Subcutaneous adipose tissue (tissue), 4 donors: ENCODE data around the gene C6orf47. TPM values are rescaled to one million over a fixed set of nuclear protein-coding genes. Genes with fewer than 3 reads are reported as not detected.
A peak's percentile ranks its signal among the peaks of the same experiment; 100 is the strongest.

Experiments
- small RNA-seq: library from RNA; depleted of rRNA; stranded (forward); fragments of <200 nt; gene quantifications from one replicate; pipeline ENCODE3, GENCODE V24; 2016
- total RNA-seq, 4 donors: library from RNA; depleted of rRNA; stranded (reverse); fragments of >200 nt; gene quantifications; one replicate each; pipeline ENCODE4 v1.1.0, GENCODE V29; 2016
- TF ChIP-seq, protein P1 (sequence below): fragments of 450-650 bp; IDR thresholded peaks from one replicate; pipeline ENCODE4 v1.5.1; 2016; ENCODE audit warnings: low read depth, mild to moderate bottlenecking, control low read depth, antibody characterized with exemption, moderate library complexity

Gene C6orf47
- total RNA-seq, 4 donors from 2014 or later = 12.9 to 19.2 (median 15.7) TPM

DNA sequence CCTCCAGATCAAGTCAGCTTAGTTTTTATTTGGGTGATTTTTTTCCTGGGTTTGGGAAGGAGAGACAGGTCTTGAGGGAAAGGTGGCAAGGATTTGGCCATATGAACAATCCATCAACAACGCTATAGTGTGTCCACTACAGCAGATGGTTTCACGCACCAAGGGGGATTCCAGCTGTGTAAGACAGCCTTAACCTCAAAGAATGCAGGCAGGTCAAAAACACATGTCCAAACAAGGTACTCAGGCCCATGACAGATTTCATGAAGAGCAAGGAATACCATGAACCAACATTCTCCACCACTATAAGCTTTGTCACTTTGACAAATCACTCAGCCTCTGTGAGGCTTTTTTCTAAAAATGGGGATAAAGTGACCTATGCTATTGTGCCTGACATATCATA lies 43.6 kb downstream of the C6orf47 start:
- TF ChIP-seq, protein P1, sequence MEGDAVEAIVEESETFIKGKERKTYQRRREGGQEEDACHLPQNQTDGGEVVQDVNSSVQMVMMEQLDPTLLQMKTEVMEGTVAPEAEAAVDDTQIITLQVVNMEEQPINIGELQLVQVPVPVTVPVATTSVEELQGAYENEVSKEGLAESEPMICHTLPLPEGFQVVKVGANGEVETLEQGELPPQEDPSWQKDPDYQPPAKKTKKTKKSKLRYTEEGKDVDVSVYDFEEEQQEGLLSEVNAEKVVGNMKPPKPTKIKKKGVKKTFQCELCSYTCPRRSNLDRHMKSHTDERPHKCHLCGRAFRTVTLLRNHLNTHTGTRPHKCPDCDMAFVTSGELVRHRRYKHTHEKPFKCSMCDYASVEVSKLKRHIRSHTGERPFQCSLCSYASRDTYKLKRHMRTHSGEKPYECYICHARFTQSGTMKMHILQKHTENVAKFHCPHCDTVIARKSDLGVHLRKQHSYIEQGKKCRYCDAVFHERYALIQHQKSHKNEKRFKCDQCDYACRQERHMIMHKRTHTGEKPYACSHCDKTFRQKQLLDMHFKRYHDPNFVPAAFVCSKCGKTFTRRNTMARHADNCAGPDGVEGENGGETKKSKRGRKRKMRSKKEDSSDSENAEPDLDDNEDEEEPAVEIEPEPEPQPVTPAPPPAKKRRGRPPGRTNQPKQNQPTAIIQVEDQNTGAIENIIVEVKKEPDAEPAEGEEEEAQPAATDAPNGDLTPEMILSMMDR = no peak

DNA sequence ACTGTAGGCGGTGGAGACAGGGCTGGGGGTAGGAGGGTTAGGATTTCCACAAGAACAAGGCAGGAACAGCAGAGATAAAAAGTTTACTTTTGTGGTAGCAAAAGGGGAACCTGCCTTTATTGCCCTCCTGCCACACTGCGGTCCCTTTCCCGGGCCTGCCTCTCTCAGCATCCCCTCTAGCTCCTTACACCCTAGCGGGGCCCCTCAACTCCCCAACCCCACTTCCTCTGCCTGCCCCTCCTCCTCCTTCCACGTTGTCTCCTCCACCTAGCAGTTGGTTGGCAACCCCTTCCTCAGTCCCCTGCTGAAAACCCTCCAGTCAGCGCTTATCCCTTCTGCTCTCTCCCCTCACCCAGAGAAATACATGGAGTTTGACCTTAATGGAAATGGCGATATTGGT lies 44.8 kb downstream of the C6orf47 start:
- TF ChIP-seq, protein P1 = no peak

DNA sequence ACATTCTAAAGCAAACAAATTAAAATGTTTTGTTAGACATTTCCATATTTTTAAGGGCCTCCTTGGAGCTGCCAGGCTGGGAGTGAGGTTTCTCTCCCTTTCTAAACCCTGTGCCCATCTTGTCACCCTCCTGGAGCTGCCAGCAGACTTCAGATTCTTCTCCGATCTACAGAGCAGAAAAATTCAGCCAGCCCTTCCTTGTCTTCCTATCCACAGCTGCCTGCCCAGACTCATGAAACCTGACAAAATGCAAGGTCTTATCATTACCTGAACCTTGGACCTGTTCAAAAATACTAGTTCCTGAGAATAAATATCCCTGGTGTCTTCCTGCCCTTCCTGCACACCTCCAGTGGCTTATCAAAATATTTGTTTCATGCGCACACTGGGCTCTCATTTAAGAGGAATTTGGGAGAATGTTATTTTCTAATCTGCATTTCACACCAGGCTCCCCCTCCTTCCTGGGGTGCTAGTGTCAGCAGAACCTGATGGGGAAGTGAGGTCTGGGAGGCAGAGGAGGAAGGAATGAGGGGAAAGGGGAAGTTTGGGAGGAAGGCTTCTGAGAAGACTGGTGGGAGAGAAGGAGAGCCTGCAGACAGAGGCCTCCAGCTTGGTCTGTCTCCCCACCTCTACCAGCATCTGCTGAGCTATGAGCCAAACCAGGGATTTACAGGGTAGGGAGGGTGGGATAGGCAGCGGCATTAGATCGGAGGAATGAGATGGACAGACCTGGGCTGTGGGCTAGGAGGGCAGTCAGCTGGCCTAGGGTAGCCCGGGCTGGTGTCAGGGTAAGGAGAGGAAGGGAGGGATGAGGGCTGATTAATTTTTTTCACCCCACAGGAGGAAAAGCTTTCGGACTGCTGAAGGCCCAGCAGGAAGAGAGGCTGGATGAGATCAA lies 45.6 kb downstream of the C6orf47 start, which contains the start of gene AIF1:
TSS of gene AIF1 (plus strand) at position 551 of the 895 bp plus-strand sequence. CDS start at position 647, 96 bp downstream.
- TF ChIP-seq, protein P1 = no peak

DNA sequence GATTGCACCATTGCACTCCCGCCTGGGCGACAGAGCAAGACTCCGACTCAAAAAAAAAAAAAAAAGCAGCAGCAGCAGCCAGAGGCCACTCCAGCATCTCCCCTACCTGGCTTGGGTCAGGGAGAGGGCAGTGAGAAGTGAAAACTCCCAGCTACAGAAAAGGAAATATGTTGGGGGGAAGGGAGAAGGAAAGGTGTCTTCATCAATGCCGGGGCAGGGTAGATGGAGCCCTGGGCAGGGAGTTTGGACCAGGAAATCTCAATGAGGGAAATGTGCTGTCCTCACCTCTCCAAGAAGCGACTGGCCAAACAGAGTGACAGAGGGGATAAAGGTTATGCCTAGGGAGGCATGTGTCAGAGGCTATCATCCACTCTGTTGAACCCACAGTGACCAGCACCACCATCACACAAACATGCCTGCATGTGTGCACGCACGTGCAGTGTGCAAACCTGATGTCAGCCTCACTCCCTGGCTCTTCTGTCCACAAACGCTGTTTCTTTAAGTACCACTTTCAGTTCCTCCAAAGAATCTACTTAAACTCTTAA lies 46.4 kb downstream of the C6orf47 start:
- TF ChIP-seq, protein P1 = no peak

DNA sequence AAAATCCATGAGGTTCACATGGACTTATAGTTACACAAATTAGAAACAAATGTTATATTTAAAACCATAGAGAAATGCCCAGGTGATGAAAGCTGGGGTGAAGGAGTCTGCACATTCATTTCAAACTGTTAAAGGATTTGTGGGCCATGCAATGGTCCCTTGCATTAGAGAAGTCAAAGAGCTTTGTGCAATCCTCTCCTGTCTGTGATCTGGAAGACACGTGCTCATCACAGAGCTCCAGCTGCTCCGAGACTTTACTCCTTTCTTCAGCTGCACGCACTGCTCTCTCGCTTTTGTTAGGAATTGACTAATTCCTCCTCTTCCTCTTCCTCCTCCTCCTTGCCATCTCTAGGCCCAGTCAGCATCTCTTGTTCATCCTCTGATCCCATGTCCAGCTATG lies 49.6 kb downstream of the C6orf47 start:
- TF ChIP-seq, protein P1 = no peak

DNA sequence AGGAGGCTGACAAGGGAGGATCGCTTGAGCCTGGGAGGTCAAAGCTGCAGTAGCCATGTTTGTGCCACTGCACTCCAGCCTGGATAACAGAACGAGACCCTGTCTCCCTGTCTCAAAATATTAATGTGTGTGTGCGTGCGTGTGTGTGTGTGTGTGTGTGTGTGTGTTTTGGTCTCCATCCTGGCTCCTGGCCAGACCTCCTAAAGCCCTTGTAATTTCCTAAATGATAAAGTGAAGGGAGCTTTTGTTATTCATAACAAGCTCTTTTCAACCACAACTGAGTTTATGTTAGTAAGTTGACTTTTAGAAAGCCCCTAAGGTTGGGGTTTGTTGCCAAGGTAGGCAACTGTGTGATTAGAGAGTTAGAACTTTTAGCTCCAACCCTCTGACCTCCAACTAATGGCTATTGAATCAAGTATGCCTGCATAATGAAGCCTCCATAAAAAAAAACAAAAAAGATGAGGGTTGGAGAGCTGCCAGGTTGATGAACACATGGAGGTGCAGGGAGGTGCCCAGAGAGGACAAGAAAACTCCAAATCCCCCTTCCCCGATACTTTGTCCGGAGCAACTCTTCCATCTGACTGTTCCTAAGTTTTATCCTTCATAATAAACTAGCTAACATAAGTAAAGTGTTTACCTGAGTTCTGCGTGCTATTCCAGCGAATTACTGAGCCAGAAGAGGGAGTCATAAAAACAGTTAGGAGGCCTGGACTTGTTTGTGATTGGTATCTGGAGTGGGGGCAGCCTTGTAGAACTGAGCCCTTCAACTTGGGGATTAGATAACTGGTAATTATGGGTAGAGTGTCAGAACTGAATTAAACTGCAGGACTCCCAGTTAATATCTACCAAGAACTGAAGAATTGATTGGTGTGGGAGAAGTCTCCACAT lies 50.8 kb downstream of the C6orf47 start:
- TF ChIP-seq, protein P1 = no peak

Small RNA genes within 50 kb of the gene (small RNA-seq; reads per million reads assigned to genes)
- gene MIR4646 (not detected), gene MIR6832 (not detected), gene RF00019 (0.49 reads per million), gene SNORA38 (12.6 reads per million, percentile 92 among the genes with 10 or more reads in this experiment), gene UQCRHP1 (not detected)

Other genes starting within 250 kb of the C6orf47 start
- gene MICB, start 162.6 kb downstream of the C6orf47 start, total RNA-seq = 1 to 10 TPM; 2.3 to 9.3 (median 3.8) TPM
- gene MCCD1, start 131.8 kb downstream of the C6orf47 start, total RNA-seq = not detected
- gene DDX39B, start 118.8 kb downstream of the C6orf47 start, total RNA-seq = 100 to 1,000 TPM; 168 to 258 (median 217) TPM
- gene ATP6V1G2, start 114.2 kb downstream of the C6orf47 start, total RNA-seq = 1 to 10 TPM in 1 of 4 donors, under 1 TPM in 1, not detected in 2; 0.68 to 1.5 TPM
- gene NFKBIL1, start 113.2 kb downstream of the C6orf47 start, total RNA-seq = 10 to 100 TPM in 3 of 4 donors, 1 to 10 TPM in 1; 5.2 to 54.4 (median 28.1) TPM
- not detected for gene LTA, start 88.5 kb downstream of the C6orf47 start, total RNA-seq
- under 1 TPM in 2 of 4 donors, not detected in 2; 0.22 to 0.82 TPM for gene TNF, start 85.2 kb downstream of the C6orf47 start, total RNA-seq
- gene LTB, start 78.4 kb downstream of the C6orf47 start, total RNA-seq = under 1 TPM in 2 of 4 donors, not detected in 2; 0.66 to 0.85 TPM
- 10 to 100 TPM; 10.4 to 53.9 (median 12.5) TPM for gene LST1, start 74.5 kb downstream of the C6orf47 start, total RNA-seq
- gene NCR3, start 67.8 kb downstream of the C6orf47 start, total RNA-seq = under 1 TPM in 1 of 4 donors, not detected in 3; 0.68 TPM
- 100 to 1,000 TPM in 2 of 4 donors, 10 to 100 TPM in 2; 30.9 to 177 (median 76.2) TPM for gene AIF1, start 45.5 kb downstream of the C6orf47 start, total RNA-seq
- 10 to 100 TPM; 36.0 to 79.5 (median 46.5) TPM for gene PRRC2A, start 40.1 kb downstream of the C6orf47 start, total RNA-seq
- gene BAG6, start 8.1 kb downstream of the C6orf47 start, total RNA-seq = 100 to 1,000 TPM; 152 to 230 (median 170) TPM
- 1 to 10 TPM; 1.5 to 4.4 (median 3.1) TPM for gene APOM, start 4.9 kb downstream of the C6orf47 start, total RNA-seq
- gene GPANK1, start 4.2 kb upstream of the C6orf47 start, total RNA-seq = 10 to 100 TPM; 13.4 to 20.0 (median 16.7) TPM
- gene CSNK2B, start 5.3 kb upstream of the C6orf47 start, total RNA-seq = 100 to 1,000 TPM; 146 to 170 (median 165) TPM
- gene LY6G5B, start 9.2 kb upstream of the C6orf47 start, total RNA-seq = 10 to 100 TPM in 1 of 4 donors, 1 to 10 TPM in 3; 4.4 to 19.2 (median 6.5) TPM
- 1 to 10 TPM in 2 of 4 donors, not detected in 2; 1.4 to 1.5 TPM for gene LY6G5C, start 20.3 kb upstream of the C6orf47 start, total RNA-seq
- 10 to 100 TPM; 29.2 to 45.1 (median 35.6) TPM for gene ABHD16A, start 42.5 kb upstream of the C6orf47 start, total RNA-seq
- not detected for gene LY6G6F, start 46.1 kb upstream of the C6orf47 start, total RNA-seq
- not detected for gene LY6G6D, start 54.6 kb upstream of the C6orf47 start, total RNA-seq
- not detected for gene LY6G6C, start 61.0 kb upstream of the C6orf47 start, total RNA-seq
- under 1 TPM in 1 of 4 donors, not detected in 3; 0.33 TPM for gene MPIG6B, start 62.6 kb upstream of the C6orf47 start, total RNA-seq
- 100 to 1,000 TPM; 112 to 189 (median 160) TPM for gene DDAH2, start 68.5 kb upstream of the C6orf47 start, total RNA-seq
- 100 to 1,000 TPM; 181 to 503 (median 311) TPM for gene CLIC1, start 75.8 kb upstream of the C6orf47 start, total RNA-seq
- 10 to 100 TPM in 2 of 4 donors, 1 to 10 TPM in 2; 7.5 to 24.5 (median 9.0) TPM for gene MSH5, start 79.2 kb upstream of the C6orf47 start, total RNA-seq
- 1 to 10 TPM in 2 of 4 donors, not detected in 2; 2.0 to 8.3 TPM for gene SAPCD1, start 101.9 kb upstream of the C6orf47 start, total RNA-seq
- gene VWA7, start 116.5 kb upstream of the C6orf47 start, total RNA-seq = not detected
- 10 to 100 TPM; 20.6 to 49.7 (median 31.2) TPM for gene VARS1, start 135.0 kb upstream of the C6orf47 start, total RNA-seq
- gene LSM2, start 146.2 kb upstream of the C6orf47 start, total RNA-seq = 10 to 100 TPM; 14.3 to 27.5 (median 24.0) TPM
- 1 to 10 TPM in 3 of 4 donors, under 1 TPM in 1; 0.65 to 2.9 (median 1.2) TPM for gene HSPA1L, start 154.5 kb upstream of the C6orf47 start, total RNA-seq
- 100 to 1,000 TPM; 100 to 210 (median 165) TPM for gene HSPA1A, start 154.8 kb upstream of the C6orf47 start, total RNA-seq
- 100 to 1,000 TPM in 2 of 4 donors, 10 to 100 TPM in 2; 61.8 to 153 (median 91.6) TPM for gene HSPA1B, start 167.0 kb upstream of the C6orf47 start, total RNA-seq
- gene NEU1, start 202.0 kb upstream of the C6orf47 start, total RNA-seq = 10 to 100 TPM; 24.9 to 46.6 (median 40.2) TPM
- gene SLC44A4, start 218.2 kb upstream of the C6orf47 start, total RNA-seq = under 1 TPM in 1 of 4 donors, not detected in 3; 0.51 TPM
- 10 to 100 TPM in 3 of 4 donors, 1 to 10 TPM in 1; 9.5 to 33.3 (median 23.3) TPM for gene EHMT2, start 236.9 kb upstream of the C6orf47 start, total RNA-seq
- 1 to 10 TPM in 1 of 4 donors, under 1 TPM in 3; 0.38 to 1.7 (median 0.93) TPM for gene ZBTB12, start 241.3 kb upstream of the C6orf47 start, total RNA-seq